Measurements from ENCODE around the gene ASB2. TPM values are rescaled to one million over a fixed set of nuclear protein-coding genes. Genes with fewer than 3 reads are reported as not detected.

Gene ASB2
- polyA plus RNA-seq, 1 experiment: 0.06 TPM

DNA sequence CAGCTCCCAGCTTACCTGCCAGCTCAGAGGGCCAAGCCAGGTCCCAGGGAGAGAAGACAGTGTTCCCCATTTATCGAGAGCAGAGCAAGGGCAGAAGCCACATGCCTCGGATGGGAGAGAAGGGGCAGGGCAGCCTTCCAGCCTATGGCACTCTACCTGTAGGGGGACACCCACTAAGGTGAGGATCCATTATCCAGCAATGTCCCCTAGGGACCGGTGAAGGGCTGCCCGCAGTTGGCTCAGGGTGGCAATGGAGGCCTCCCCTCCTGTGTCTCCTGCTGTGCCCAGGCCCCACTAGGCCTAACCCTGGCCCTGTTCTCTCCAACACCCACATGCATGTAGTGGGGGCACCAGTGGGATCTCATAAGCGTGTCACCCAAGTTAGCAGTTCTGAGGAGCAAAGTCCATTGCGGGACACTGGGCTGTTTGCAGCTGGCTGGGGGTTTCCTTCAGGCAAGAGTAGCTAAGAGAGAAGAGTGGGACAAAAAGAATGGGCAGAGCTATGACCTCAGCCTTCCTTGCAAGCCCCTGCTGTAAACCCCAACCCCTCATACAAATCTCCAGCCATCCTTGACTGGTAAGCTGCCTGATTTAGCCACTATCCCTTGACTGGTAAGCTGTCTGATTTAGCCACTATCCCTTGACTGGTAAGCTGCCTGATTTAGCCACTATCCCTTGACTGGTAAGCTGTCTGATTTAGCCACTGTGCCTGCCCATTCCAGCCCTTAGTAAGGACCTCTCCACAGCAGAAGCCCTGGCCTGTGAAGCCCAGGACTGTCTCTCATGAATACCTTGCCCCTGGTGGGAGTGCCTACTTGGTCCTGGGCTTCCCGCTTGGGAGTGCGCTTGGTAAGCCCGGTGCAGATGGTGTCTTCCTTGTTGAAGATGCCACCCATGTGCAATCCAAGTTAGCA, 5.2 kb upstream of the ASB2 start:
- TF ChIP-seq, protein P1, sequence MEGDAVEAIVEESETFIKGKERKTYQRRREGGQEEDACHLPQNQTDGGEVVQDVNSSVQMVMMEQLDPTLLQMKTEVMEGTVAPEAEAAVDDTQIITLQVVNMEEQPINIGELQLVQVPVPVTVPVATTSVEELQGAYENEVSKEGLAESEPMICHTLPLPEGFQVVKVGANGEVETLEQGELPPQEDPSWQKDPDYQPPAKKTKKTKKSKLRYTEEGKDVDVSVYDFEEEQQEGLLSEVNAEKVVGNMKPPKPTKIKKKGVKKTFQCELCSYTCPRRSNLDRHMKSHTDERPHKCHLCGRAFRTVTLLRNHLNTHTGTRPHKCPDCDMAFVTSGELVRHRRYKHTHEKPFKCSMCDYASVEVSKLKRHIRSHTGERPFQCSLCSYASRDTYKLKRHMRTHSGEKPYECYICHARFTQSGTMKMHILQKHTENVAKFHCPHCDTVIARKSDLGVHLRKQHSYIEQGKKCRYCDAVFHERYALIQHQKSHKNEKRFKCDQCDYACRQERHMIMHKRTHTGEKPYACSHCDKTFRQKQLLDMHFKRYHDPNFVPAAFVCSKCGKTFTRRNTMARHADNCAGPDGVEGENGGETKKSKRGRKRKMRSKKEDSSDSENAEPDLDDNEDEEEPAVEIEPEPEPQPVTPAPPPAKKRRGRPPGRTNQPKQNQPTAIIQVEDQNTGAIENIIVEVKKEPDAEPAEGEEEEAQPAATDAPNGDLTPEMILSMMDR (IDR thresholded peaks at IDR 0.05; ENCODE audit: insufficient read depth, low read depth, low read length): no peak
- POLR2A ChIA-PET: no interaction called here
- Histone ChIP-seq H3K4me3 (ENCODE audit: low read depth, low read length) (no peak overlapping the region), H3K27me3 (ENCODE audit: control insufficient read depth, insufficient read depth, low read length) (peaks cover 5% of the 10 kb centered on the region), H3K36me3 (ENCODE audit: control insufficient read depth, insufficient read depth, low read length) (no peaks in the 10 kb centered on the region)
- CTCF ChIA-PET: interaction anchor here (0.9 to 1.6 kb wide), 5 partner anchors 9 to 45 kb away, joined by 3 to 7 read pairs (median 3); no protein-coding TSS in a partner anchor
- DNase-seq (ENCODE audit: low read depth): no peak

DNA sequence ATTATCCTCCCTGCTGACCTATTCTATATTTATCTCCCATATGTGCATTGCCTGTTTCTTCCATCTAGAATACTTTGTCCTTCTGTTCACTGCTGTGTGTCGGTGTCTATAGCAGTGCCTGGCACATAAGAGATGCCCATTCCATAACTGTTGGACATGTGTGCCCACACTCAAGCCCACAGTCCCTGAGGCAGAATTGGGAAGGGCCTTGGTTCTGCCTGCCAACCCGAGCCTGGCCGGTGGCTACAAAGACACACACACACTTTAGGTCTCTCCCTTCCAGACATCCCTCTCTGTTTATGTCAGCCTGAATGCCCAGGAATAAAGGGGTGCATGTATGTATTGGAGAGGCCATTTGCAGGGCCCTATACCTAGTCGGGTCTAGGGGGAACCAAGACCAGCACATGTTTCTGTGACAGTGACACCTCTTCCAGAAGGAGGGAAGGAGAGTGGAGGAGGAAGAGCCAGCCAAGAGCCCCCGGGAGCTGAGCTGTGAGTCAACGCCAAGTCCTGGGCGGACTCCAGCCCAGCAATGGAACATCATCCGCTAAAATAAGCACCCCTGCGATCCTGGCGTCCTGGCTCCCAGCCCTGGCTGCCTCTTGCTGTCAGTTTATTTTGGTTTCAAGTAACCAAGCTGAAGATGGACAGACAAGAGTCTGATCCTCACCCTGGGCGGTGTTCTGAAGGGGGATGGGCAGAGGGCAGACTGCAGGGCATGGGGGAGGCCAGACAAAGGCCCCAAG, 4.3 kb upstream of the ASB2 start:
- ChIA-PET CTCF (interaction anchor here (0.9 to 1.2 kb wide), 2 partner anchors 14 to 44 kb away, joined by 3 read pairs; no protein-coding TSS in a partner anchor), POLR2A (no interaction called here)
- no peak for DNase-seq (ENCODE audit: low read depth)
- peaks cover 5% of the 10 kb centered on the region for H3K27me3 ChIP-seq (ENCODE audit: control insufficient read depth, insufficient read depth, low read length)
- TF ChIP-seq, protein P1 (IDR thresholded peaks at IDR 0.05; ENCODE audit: insufficient read depth, low read depth, low read length): no peak
- H3K36me3 ChIP-seq (ENCODE audit: control insufficient read depth, insufficient read depth, low read length): no peaks in the 10 kb centered on the region
- no peak overlapping the region for H3K4me3 ChIP-seq (ENCODE audit: low read depth, low read length)

DNA sequence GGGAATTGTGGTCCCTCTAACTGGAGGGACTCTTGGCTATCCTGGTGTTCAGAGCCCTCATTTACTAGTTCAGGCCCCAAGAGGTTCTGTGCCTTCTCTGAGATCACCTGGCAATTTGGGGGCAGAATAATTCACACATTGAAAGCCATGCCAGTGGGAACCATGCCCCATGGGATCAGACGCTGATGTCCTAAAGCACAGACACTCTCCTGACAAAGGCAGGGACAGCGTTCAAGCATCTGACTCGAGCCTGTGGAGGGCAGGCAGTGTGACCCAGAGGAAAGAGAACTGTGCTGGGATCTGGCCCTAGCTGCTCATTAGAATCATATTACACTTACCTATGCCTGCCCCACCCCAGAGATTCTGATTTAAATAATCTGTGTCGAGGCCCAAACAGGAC, 2.4 kb upstream of the ASB2 start:
- H3K27me3 ChIP-seq (ENCODE audit: control insufficient read depth, insufficient read depth, low read length): peaks cover 5% of the 10 kb centered on the region
- ChIA-PET CTCF (interaction anchor here (1.4 to 2.0 kb wide), 2 partner anchors 25 to 39 kb away, joined by 3 to 6 read pairs; no protein-coding TSS in a partner anchor), POLR2A (no interaction called here)
- no peak for DNase-seq (ENCODE audit: low read depth)
- TF ChIP-seq, protein P1 (IDR thresholded peaks at IDR 0.05; ENCODE audit: insufficient read depth, low read depth, low read length): no peak
- no peak overlapping the region for H3K4me3 ChIP-seq (ENCODE audit: low read depth, low read length)
- no peaks in the 10 kb centered on the region for H3K36me3 ChIP-seq (ENCODE audit: control insufficient read depth, insufficient read depth, low read length)

DNA sequence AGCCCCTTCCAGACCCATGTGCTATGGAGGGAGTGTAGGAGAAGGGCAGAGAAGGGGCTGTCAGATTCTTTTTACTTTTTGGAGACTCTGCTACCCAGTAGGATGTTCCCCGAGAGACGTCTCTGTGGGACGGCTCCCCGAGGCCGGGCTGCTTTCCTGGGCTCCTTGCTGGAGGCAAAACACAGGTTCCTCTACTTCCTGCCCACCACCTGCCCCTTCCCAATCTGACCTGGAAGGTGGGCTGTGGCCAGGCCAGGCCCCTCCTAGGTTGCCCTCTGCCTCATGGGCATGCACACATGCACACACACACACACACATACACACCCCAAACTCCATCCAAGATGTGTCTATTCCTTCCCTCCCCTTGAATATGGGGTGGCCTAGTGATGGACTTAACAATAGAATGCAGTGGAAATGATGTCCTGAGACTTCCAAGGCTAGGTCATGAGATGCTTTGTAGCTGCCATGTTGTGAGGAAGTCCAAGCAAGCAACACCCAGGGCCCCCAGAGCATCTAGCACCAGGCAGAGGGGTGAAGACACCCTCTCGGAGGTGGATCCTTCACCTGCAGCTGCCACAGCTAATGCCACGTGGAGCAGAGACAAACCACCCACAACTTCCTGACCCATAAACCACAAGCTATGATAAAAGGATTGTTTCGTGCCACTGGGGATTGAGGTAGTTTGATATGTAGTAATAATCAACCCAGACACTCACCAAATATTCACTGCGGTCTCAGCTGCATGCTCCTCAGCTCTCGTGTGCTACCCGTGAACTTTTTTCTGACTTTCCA, 1.6 kb upstream of the ASB2 start:
- Histone ChIP-seq H3K4me3 (ENCODE audit: low read depth, low read length) (no peak overlapping the region), H3K36me3 (ENCODE audit: control insufficient read depth, insufficient read depth, low read length) (no peaks in the 10 kb centered on the region), H3K27me3 (ENCODE audit: control insufficient read depth, insufficient read depth, low read length) (peaks cover 6% of the 10 kb centered on the region)
- POLR2A ChIA-PET: no interaction called here
- no peak for DNase-seq (ENCODE audit: low read depth)
- CTCF ChIA-PET: interaction anchor here (0.6 to 2.0 kb wide), 2 partner anchors 37 to 38 kb away, joined by 4 to 6 read pairs; no protein-coding TSS in a partner anchor
- TF ChIP-seq, protein P1 (IDR thresholded peaks at IDR 0.05; ENCODE audit: insufficient read depth, low read depth, low read length): no peak
